DOHH2 (cell line): ENCODE results near the gene RUSF1.

Source experiments
- H3F3A ChIP-seq: fragments of 200-600 bp; sonication (generic), shearing (Covaris generic); 2 replicates; pipeline ENCODE4 v1.6.0; 2016; ENCODE audit warnings: antibody characterized with exemption, mild to moderate bottlenecking; ENCODE audit not compliant: control insufficient read depth, insufficient read depth
- H3K27ac ChIP-seq: fragments of 200-600 bp; sonication (generic); 2 replicates; pipeline ENCODE4 v1.5.1; 2014; ENCODE audit warnings: low read depth, mild to moderate bottlenecking, low read length, moderate library complexity
- H3K27me3 ChIP-seq: fragments of 200-600 bp; sonication (generic); 2 replicates; pipeline ENCODE4 v1.6.1; 2014; ENCODE audit warnings: mild to moderate bottlenecking, low read length, mixed read lengths; ENCODE audit not compliant: control insufficient read depth
- H3K36me3 ChIP-seq: fragments of 200-600 bp; sonication (generic); 2 replicates; pipeline ENCODE4 v1.6.1; 2014; ENCODE audit warnings: mild to moderate bottlenecking, low read length, moderate library complexity, mixed read lengths; ENCODE audit not compliant: control insufficient read depth
- H3K4me1 ChIP-seq: fragments of 200-600 bp; sonication (generic); 2 replicates; pipeline ENCODE4 v1.6.1; 2014; ENCODE audit warnings: mild to moderate bottlenecking, low read length, mixed read lengths; ENCODE audit not compliant: control insufficient read depth
- H3K4me2 ChIP-seq: fragments of 200-600 bp; sonication (generic); 2 replicates; pipeline ENCODE4 v1.6.0; 2014; ENCODE audit warnings: mild to moderate bottlenecking, low read length, moderate library complexity
- H3K4me3 ChIP-seq: fragments of 200-600 bp; sonication (generic); 2 replicates; pipeline ENCODE4 v1.5.1; 2014; ENCODE audit warnings: mild to moderate bottlenecking, low read length, mixed read lengths
- H3K79me2 ChIP-seq: fragments of 200-600 bp; sonication (generic); 2 replicates; pipeline ENCODE4 v1.6.1; 2014; ENCODE audit warnings: mild to moderate bottlenecking, low read length, mixed read lengths; ENCODE audit not compliant: control insufficient read depth
- H3K9me2 ChIP-seq: fragments of 200-600 bp; sonication (generic); replicated peaks from 2 replicates; pipeline ENCODE4 v1.6.1; 2014; ENCODE audit warnings: mild to moderate bottlenecking, low read length, mixed read lengths; ENCODE audit not compliant: control insufficient read depth
- H3K9me3 ChIP-seq: fragments of 200-600 bp; sonication (generic); 2 replicates; pipeline ENCODE4 v1.6.1; 2014; ENCODE audit warnings: antibody characterized with exemption, low read length, mixed read lengths; ENCODE audit not compliant: control insufficient read depth, insufficient read depth
- H4K20me1 ChIP-seq: fragments of 200-600 bp; sonication (generic); 2 replicates; pipeline ENCODE4 v1.6.0; 2014; ENCODE audit warnings: low read depth, mild to moderate bottlenecking, antibody characterized with exemption, low read length, moderate library complexity; ENCODE audit not compliant: control insufficient read depth, insufficient read depth
- EZH2phosphoT487 ChIP-seq: fragments of 200-600 bp; sonication (generic); IDR thresholded peaks from 2 replicates; pipeline ENCODE4 v1.6.1; 2017; ENCODE audit warnings: borderline replicate concordance, mild to moderate bottlenecking, antibody characterized with exemption, low read length, moderate library complexity, mixed read lengths
- TF ChIP-seq, protein P1 (sequence below): fragments of 200-600 bp; sonication (generic); IDR thresholded peaks from one replicate; pipeline ENCODE4 v1.5.1; 2014; ENCODE audit warnings: antibody characterized with exemption, mild to moderate bottlenecking, low read depth, low read length; ENCODE audit not compliant: poor library complexity, severe bottlenecking

Gene RUSF1

DNA sequence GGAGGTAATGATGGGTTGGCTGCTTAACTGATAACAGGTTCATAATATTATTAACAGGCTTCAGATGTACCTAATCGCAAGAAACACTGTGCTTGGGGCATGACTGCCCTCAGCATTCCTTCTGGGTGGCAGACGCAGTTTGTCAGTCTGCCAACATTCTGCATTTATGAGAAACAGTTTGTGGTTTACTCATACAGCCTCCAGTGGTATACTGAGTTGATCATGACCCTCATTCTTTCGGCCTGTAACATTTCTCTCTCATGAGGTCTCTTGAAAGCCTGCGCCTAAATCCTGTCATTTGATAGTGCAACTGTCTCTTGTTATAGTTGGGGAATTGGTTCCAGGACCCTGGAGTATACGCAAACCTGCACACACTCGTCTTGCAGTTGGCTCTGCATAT, 4.9 kb upstream of the RUSF1 start:
- H3K4me3 ChIP-seq: no peak overlapping the region
- peaks cover 10% of the 10 kb centered on the region for H3K4me1 ChIP-seq
- no peaks in the 10 kb centered on the region for H4K20me1 ChIP-seq
- peaks cover 6% of the 10 kb centered on the region for H3K79me2 ChIP-seq
- no peaks in the 10 kb centered on the region for H3K27me3 ChIP-seq
- H3K36me3 ChIP-seq: no peaks in the 10 kb centered on the region
- peaks cover 9% of the 10 kb centered on the region for H3K9me3 ChIP-seq
- TF ChIP-seq, protein P1, sequence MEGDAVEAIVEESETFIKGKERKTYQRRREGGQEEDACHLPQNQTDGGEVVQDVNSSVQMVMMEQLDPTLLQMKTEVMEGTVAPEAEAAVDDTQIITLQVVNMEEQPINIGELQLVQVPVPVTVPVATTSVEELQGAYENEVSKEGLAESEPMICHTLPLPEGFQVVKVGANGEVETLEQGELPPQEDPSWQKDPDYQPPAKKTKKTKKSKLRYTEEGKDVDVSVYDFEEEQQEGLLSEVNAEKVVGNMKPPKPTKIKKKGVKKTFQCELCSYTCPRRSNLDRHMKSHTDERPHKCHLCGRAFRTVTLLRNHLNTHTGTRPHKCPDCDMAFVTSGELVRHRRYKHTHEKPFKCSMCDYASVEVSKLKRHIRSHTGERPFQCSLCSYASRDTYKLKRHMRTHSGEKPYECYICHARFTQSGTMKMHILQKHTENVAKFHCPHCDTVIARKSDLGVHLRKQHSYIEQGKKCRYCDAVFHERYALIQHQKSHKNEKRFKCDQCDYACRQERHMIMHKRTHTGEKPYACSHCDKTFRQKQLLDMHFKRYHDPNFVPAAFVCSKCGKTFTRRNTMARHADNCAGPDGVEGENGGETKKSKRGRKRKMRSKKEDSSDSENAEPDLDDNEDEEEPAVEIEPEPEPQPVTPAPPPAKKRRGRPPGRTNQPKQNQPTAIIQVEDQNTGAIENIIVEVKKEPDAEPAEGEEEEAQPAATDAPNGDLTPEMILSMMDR: no peak
- TF ChIP-seq EZH2phosphoT487: no peak
- H3K27ac ChIP-seq: no peak overlapping the region
- no peak overlapping the region for H3K4me2 ChIP-seq
- H3F3A ChIP-seq: no peaks in the 10 kb centered on the region
- no peaks in the 10 kb centered on the region for H3K9me2 ChIP-seq

DNA sequence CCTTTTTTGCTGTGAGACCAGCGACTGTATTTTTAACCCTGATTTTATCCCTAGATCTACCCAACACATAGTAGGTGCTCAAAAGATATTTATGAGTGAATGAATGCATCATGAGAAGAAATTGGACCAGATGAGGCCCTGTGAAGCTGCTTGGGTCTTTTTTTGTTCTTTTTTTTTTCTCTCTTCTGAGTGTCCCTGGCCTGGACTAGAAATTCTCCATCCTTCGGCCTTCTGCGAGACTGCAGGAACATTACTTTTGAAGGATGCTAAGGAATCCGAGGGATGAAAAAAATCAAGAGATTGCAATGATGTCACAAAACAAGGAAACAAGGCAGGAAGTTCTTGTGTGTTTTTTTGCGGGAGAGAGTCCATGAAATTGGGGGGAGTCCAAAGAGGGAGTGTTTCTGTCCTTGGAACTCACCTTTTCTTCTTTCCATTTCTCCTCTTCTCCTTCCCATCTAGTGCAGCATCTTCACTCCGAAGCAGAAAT, 560 bp upstream of the RUSF1 start:
- Histone ChIP-seq H3K4me3 (peak overlapping the region; percentile 96), H3K4me1 (peaks cover 33% of the 10 kb centered on the region), H3K9me3 (peaks cover 9% of the 10 kb centered on the region), H3K27ac (peak overlapping the region; percentile 7; the same call in 1 of the 2 replicates), H3K9me2 (no peaks in the 10 kb centered on the region), H3K4me2 (peak overlapping the region; percentile 85), H3K79me2 (peaks cover 20% of the 10 kb centered on the region), H4K20me1 (no peaks in the 10 kb centered on the region), H3F3A (peaks cover 7% of the 10 kb centered on the region), H3K27me3 (no peaks in the 10 kb centered on the region), H3K36me3 (peaks cover 6% of the 10 kb centered on the region; the same call in 1 of the 2 replicates)
- TF ChIP-seq EZH2phosphoT487: no peak
- TF ChIP-seq, protein P1: no peak

DNA sequence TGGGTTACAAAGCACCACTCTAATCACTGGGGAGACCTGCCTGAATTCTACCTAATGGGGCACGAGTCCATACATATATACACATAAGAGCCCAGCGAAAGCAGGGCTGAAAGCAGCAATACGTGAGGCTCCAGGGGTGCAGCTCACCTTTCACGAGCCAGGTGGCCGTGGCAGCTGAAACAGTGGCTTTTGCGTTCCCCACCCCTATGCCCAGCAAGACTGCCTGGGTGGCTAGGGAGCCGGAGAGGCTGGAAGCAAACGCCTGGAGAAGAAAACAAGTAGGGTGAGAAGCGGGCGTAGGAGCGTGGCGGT, 618 bp downstream of the RUSF1 start:
- H3K9me3 ChIP-seq: peaks cover 5% of the 10 kb centered on the region
- H4K20me1 ChIP-seq: peaks cover 5% of the 10 kb centered on the region; the same call in 1 of the 2 replicates
- H3K4me2 ChIP-seq: peak overlapping the region; percentile 85
- TF ChIP-seq EZH2phosphoT487: no peak
- H3K27me3 ChIP-seq: no peaks in the 10 kb centered on the region
- peaks cover 6% of the 10 kb centered on the region; the same call in 1 of the 2 replicates for H3K36me3 ChIP-seq
- no peak overlapping the region for H3K27ac ChIP-seq
- H3K4me3 ChIP-seq: peak overlapping the region; percentile 96
- H3K9me2 ChIP-seq: no peaks in the 10 kb centered on the region
- H3K79me2 ChIP-seq: peaks cover 20% of the 10 kb centered on the region
- peaks cover 33% of the 10 kb centered on the region for H3K4me1 ChIP-seq
- peaks cover 7% of the 10 kb centered on the region for H3F3A ChIP-seq

DNA sequence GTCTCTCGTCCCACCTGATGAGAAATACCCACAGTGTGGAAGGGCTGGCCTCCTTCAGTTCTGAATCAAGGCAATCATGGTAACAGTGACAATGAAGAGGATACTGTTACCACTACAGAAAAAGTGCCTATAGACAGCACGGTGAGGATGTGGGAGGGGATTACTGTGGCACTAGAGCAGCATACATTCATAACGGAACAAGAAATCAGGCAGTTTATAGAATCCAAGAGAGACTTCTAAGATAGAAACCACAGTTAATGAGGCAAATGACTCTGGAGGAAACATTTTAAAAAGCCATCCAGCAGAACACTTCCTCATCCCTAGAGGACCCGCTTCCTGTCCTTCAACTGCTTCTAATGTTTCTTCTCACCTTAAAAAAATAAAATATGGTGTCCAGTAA, 2.7 kb downstream of the RUSF1 start:
- Histone ChIP-seq H3K9me3 (no peaks in the 10 kb centered on the region), H3K36me3 (peaks cover 6% of the 10 kb centered on the region; the same call in 1 of the 2 replicates), H3K4me2 (no peak overlapping the region; the same call in 1 of the 2 replicates), H3F3A (peaks cover 7% of the 10 kb centered on the region), H3K27ac (no peak overlapping the region), H3K4me1 (peaks cover 33% of the 10 kb centered on the region), H3K27me3 (no peaks in the 10 kb centered on the region), H3K79me2 (peaks cover 20% of the 10 kb centered on the region), H3K9me2 (no peaks in the 10 kb centered on the region), H4K20me1 (peaks cover 5% of the 10 kb centered on the region; the same call in 1 of the 2 replicates), H3K4me3 (no peak overlapping the region)
- TF ChIP-seq, protein P1: no peak
- TF ChIP-seq EZH2phosphoT487: no peak
